ENCODE measurements around the gene EEFSEC.

Gene EEFSEC

DNA sequence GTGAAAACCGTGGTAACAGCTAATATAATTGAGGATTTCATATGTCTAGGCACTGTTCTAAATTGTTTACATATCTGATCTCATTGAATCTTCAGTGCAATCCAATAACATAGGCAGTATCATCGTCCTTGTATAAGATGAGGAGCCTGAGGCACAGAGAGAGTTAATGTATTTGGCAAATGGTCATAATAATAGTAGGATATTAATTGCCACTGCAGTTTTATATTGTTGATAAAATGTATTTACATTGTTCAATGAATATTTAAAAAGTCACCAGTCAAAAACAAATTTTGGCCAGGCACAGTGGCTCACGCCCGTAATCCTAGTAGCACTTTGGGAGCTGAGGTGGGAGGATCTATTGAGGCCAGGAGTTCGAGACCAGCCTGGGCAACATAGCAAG, 88.5 kb downstream of the EEFSEC start:
- DNase-seq (ENCODE audit: low read depth in 1 of 2, low spot score in 1 of 2), result no peak

DNA sequence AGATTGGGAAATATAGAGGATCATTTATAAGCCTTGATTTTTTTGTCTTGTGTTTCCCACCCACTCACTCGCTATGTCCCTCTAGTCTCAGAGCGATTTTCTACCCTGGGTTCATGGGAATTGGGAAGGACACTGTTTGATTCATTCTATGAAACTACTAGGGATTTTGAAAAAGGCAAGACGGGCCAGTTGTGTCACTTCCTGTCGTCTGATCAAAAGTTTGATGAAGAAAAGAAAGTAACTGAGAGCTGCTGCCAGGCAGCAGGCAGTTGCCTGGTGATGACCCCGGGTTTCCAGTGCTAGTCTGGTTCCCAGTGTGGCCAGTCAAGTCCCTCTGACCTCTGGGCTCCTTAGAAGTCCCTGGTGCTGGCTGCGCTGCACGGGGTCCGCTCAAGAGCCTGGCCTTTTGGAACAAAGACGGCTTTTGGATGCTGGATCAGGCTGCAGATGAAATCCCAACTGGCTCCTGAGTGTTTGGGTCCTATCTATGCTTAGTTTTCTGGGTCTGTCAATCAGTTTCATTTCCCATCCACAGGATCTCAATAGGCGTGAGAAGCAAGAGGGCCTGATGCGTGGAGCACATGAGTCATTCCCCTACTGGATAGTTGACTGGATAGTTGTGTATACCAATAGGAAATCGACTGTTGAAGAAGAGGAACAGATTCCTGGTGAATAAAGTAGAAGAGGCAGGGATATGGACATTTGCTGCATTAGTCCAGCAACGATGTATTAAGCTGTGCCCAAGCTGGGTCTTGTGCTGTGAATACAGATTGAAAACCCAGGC, 89.7 kb downstream of the EEFSEC start:
- DNase-seq (ENCODE audit: low read depth in 1 of 2, low spot score in 1 of 2), result no peak

- no peak for DNase-seq (ENCODE audit: low read depth in 1 of 2, low spot score in 1 of 2)
These were observed 90.6 kb downstream of the EEFSEC start for GRCh38 chr3:128243602-128244504.

DNA sequence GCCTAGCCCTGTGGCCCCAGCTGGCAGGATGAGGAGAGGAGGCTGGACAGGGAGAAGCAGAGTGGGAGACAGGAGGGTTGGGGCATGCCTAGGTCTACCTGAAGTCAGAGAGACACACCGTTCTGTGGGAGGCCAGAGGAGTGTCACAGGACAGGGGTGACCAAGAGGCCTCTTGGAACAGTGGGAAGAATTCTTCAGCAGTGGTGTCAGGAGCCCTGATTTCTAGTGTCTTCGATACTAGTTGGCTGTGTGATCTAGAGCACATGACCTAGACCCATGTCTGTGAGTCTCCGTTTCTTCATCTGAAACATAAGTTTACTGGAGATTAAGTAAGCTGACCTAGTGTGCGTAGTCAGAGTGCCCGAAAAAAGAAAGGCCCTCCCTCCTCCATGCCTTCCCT, 92.2 kb downstream of the EEFSEC start:
- no peak for DNase-seq (ENCODE audit: low read depth in 1 of 2, low spot score in 1 of 2)

DNA sequence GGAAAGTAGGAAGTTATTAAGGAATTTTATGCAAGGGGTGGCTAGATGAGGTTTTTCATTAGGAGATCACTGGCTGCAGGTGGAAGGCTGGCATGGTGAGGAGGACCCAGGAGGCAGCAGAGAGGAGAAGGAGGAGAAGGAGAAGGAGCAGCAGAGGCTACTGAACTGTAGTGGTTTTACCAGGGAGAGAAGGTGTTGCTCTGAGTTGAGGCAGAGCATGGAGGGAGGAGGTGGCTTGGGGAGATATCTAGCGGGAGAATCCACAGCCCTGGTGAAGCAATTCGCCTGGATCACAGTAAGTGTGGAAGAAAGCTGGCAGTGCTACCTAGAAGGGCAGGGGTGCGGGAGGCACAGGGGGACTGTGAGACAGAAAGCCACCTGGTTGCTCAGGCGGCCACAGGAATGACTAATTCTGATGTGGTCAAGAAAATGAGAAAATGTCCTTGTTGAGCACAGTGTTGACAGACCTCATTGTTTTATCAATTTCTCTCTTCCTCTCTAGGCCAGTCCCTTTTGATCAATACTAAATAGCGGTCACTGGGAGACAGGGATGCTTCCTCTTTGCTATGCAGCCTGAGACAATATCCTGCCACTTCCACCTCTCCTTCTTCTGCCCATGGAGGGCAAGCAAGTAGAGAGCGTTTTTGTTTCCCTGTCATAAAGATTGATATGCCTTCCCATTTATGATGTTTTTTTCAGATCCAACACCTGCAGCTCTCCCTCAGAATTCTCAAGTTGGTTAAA, 94.6 kb downstream of the EEFSEC start:
- DNase-seq (ENCODE audit: low read depth in 1 of 2, low spot score in 1 of 2), result no peak

DNA sequence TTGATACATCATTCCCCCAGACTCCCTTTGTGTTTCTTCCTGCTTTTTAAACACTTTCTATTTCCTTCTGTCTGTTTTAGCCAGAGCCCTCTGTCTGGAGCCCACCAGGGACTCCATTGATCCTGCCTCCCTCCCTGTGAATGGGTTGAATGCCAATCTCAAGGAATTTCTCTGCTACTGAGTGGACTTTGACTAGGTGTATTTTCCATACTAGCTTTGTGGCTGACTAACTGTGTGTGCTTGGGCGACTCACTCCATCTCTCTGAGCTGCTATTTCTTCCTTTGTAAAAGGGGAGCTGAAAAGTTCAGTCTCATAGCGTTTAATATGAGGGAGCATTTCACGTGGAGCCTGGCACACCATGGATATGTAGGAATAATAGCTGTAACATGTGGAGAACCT, 98.8 kb downstream of the EEFSEC start:
- no peak for DNase-seq (ENCODE audit: low read depth in 1 of 2, low spot score in 1 of 2)

- no peak for DNase-seq (ENCODE audit: low read depth in 1 of 2, low spot score in 1 of 2)
These were observed 99.9 kb downstream of the EEFSEC start for GRCh38 chr3:128253150-128253549.

DNA sequence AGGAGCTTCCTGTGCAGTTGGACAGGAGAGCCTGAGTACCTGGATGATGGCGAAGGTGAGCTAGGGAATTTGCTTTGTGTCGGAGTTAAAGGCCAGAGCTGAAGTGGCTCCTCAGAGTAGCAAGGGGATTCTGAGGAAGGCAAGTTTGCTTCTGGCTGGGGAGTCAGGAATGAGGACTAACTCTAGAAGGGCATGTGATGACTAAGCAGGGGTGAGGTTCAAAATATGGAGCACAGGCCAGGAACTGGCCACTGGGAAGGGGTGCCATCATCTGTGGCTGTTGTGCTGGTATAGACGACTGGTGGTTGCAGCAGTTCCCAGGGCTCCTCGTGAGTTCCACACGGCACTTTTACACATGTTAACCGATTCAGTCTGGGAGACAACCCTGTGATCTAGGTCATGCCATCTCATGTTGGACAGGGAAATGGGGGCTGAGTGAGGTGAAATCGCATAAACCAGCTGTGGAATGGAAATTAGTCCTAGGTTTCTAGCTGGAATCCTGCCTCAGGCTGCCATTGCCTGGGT, 100.8 kb downstream of the EEFSEC start:
- DNase-seq (ENCODE audit: low read depth in 1 of 2, low spot score in 1 of 2), result no peak

DNA sequence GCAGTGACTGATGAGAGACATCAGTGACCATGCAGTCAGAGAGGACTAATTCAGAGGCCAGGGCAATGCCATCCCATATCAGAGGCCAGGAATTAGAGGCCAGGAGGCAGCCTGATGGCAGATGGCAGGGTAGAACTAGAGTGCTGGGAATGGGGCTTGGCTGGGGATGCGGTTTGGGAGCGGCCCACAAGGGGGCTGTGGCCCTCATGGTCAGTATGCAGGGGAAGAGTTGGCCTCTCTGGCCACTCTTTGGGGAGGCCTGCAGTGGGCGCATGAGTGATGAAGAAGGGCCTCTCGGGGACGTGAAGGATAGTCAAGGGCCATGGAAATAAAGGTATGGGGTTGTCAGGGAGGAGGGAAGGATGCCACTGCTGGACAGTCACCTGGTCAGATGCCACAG, 101.7 kb downstream of the EEFSEC start:
- no peak for DNase-seq (ENCODE audit: low read depth in 1 of 2, low spot score in 1 of 2)

DNA sequence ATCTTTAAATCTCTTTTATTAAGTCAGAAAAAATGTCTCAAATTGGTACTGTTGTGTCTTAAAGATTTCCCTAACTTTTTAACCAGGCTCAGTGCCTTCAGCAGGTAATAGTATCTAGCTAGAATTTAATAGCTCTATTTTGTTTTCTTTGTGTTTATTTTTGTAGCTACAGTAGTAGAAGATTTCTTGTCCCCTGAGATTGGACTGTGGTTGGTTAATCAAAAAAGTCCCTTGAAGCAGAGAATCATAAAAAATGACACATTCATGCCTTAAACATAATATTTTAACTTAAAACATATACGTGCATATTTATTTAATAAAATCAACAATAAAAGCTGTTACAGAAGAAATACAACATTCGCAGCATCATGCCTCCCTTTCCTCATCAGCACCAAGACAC, 102.8 kb downstream of the EEFSEC start:
- no peak for DNase-seq (ENCODE audit: low read depth in 1 of 2, low spot score in 1 of 2)

DNA sequence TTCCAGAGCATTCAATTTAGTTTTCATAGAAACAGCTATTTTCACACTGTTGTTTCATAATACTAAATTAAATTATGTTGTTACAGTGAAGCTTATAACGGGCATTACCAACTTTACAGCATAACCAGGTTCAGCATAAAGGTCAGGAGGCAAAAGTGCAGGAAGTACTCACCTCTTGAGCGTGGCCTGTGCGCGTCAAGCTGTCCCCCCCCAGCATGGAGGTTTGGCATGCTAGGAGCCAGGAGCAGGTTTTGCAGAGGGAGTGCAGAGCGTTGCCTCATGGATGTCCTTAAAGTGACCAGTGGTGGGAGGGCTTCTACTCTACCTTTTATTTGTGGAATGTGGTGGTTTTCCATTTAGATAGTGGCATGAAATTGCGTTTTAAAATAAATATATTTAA, 104.4 kb downstream of the EEFSEC start:
- no peak for DNase-seq (ENCODE audit: low read depth in 1 of 2, low spot score in 1 of 2)

DNA sequence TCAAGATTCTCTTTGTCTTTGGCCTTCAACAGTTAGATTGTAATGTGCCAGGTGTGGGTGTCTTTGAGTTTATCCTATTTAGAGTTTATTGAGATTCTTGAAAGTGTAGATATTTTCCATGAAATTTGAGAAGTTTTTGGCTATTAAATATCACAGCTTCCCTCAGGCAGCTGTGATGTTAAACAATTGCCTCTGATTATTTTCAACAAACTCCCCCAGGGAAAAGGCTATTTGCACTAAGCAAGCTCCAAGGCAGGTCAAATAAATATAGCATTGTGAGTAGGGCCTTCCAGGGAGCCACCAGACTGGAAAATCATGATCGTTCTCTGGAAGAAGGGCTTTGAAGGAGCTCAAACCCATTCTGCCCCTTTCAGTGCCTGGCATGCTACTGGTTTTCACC, 107.0 kb downstream of the EEFSEC start:
- no peak for DNase-seq (ENCODE audit: low read depth in 1 of 2, low spot score in 1 of 2)

DNA sequence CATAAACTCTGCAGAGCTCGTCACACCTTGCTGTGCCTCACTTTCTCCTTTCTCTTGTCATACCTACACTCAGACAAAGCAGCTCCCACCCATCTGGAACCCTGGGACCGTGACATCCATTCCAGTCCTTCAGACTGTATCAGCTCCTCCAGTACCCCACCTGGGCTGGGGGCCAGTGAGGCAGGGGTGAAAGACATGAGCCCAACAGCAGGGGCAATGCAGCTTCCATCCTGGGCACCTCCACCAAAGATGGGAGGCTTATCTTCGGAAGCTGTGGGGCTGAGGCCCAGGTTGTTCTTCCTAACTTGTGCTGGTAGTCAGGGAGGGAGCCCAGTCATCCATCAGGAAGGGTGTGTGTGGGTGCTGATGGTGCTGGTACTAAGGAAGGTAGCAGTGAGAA, 109.2 kb downstream of the EEFSEC start:
- no peak for DNase-seq (ENCODE audit: low read depth in 1 of 2, low spot score in 1 of 2)

DNA sequence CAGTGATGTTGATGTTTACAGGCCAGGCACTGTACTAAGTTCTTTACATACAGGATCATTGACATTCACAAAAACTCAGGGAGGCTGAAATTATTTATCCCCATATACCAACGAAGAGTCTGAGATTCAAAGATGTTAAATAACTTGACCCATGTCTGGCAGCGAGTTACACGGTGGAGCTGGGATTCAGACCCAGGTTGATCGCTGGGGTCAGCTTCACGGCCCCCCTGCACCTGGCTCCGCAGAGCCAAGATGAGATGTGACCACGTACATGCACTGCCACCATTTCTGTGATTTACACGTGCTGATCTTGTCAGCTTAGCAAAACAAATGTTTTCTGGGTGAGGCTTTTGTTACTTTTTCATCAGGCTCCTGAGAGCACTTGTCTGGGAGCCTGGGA, 109.8 kb downstream of the EEFSEC start:
- DNase-seq (ENCODE audit: low read depth in 1 of 2, low spot score in 1 of 2), result no peak

- DNase-seq (ENCODE audit: low read depth in 1 of 2, low spot score in 1 of 2), result no peak
These were observed 110.7 kb downstream of the EEFSEC start for GRCh38 chr3:128263946-128264345.

DNA sequence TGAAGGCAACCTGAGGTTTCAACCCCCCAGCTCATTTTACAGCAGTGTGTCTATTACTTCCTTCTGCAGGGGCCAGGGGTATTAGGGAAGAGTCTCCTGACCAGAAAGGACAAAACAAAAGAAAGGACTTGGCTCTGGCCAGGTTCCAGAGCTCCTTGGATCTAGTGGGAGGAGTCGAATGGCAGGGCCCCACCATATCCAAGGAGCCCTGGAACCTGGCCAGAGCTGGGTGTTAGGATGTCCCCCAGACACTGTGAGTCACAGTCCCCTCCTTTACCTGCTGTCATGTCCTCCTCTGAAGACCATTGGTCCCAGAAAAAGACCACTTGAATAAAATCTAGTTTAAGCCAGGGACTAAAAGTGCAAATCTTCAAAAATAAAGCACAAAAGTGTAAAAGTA, 113.2 kb downstream of the EEFSEC start:
- DNase-seq (ENCODE audit: low read depth in 1 of 2, low spot score in 1 of 2), result no peak

- no peak for DNase-seq (ENCODE audit: low read depth in 1 of 2, low spot score in 1 of 2)
These were observed 114.3 kb downstream of the EEFSEC start for GRCh38 chr3:128267541-128267940.

GRCh38 chr3:128269006-128269775, 115.9 kb downstream of the EEFSEC start:
- no peak for DNase-seq (ENCODE audit: low read depth in 1 of 2, low spot score in 1 of 2)

- no peak for DNase-seq (ENCODE audit: low read depth in 1 of 2, low spot score in 1 of 2)
These were observed 116.5 kb downstream of the EEFSEC start for GRCh38 chr3:128269796-128270195.

DNA sequence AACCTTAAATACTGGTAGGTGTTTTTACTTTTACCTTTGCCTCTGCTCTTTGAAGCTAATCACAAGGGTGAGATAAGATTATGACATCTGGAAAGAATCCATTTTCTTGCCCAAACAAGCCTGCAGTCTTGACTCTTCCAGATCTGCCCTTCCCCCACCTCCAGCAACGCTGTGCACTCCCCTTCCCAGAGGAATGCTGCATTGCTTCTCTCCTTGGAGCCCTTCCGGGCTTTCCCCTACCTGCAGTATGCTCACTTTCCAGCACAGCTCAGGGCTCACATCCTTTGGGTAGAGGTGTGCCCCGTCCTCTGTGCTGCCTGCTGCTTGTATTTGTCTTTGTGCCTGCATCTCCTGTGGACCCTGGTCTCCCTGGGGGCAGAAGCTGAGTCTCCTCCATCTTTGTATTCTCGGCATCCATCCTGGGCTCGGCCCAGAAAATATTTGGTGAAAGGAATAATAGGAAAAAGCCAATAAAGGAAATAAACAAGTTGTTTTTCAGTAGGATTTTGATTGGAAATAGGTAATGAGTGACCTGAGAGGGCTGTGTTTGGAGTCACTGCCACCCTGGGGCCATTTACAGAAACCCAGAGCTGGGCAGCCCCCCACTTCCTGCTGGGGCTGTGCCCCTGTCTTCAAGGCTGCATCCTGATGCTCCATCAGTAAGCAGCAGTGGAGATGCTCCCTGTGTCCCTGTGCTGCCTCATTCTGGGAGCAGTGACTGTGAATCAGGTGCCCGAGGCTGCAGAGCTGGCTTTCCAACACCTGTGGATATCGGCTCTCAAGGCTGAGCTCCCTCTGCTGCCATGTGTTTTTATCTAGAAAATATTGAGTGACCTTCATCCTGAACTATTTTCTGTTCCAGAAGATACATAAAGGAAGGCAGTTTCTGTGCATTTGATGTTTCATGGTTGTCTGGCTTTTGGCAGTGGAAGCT, 117.5 kb downstream of the EEFSEC start:
- DNase-seq (ENCODE audit: low read depth in 1 of 2, low spot score in 1 of 2), result no peak
